ENCODE results near the gene REV3L.

Gene REV3L

GRCh38 chr6:111468329-111469012 lies 14.5 kb downstream of the REV3L start:
- DNase-seq = no peak

DNA sequence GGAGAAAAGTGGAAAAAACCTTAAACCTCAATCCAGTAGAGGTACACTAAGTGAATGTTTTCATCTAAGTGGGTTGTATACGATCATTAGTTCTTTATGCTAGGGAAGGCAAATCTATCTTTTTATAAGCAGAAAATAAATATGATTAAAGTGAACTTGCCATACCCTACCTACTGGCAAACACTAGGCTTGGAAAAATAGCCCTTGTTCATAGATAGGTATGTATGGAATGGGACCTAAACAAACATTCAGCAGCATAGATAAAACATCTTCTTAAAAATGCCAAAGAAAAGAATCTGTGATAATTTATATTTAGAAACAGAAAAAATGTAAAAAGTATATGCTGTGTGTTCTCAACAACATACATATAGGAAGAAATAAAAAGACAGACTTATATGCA lies 18.8 kb downstream of the REV3L start:
- no peak for DNase-seq

- no peak for DNase-seq
Measured at GRCh38 chr6:111462770-111463391, 20.1 kb downstream of the REV3L start.

DNA sequence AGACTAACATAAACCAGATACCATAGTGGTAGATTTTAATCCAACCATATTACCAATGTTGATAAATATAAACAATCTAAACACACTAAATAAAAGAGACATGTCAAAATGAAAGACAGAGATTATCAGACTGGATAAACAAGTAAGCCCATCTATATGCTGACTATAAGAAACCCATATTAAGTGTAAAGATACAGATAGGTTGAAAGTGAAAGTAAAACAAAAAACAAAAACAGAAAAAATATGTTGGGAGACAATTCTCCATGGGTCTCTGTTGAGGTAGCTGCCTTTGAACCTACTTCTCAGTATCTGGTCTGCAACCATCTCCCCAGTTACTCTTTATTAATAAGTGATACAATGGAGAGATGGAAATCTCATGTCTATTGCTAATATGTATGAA lies 21.2 kb downstream of the REV3L start:
- DNase-seq = no peak

- DNase-seq = no peak
Measured at GRCh38 chr6:111458670-111459232, 24.3 kb downstream of the REV3L start.

- DNase-seq = no peak
Measured at GRCh38 chr6:111456208-111456607, 26.8 kb downstream of the REV3L start.

DNA sequence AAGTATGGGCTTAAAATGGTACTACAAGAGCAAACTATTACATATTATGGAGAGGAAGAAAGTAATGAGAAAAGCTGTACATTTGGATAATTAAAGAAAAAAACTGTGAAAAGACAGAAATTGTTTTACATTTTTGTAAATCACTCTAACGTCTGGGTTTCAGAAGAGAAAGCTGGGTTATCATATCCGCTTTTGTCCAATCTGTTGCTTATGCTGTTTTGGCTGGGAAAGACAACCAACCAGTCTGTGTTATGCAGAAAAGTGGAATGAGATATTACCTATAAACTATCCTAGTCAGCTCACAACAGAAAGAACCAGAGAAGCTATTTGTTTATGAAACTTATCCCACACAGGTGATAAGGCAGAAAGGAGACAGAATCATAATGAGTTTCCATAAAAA lies 32.4 kb downstream of the REV3L start:
- DNase-seq = no peak

DNA sequence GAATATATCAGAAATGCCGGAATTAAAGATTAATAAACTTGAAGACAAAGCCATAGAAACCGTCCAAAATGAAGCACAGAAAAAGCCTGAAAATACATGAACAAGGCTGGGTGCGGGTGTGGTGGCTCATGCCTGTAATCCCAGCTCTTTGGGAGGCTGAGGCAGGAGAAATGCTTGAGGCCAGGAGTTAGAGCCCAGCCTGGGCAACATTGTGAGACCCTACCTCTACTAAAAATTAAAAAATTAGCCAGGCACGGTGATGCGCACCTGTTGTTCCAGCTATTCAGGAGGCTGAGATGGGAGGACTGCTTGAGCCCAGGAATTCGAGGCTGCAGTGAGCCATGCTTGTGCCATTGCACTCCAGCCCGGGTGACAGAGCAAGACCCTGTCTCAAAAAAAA lies 32.9 kb downstream of the REV3L start:
- no peak for DNase-seq

DNA sequence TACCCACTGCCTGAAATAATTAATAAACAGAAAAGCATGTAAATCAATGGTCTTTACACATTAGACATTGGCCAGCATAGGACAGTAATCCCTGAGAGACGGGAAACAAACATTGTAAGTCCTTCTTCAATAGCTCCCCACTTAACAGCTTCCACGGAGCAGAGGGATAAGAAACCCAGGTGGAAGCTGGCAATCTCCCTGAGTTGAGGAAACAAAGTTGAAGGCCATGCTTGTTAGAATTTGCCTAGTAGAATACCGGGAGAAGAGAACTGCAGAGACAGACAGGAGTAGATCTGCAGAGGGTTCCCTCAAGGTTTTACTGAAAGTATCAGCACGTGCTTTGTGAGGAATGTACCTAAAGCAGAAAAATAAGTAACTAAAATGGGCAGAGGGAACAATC lies 33.9 kb downstream of the REV3L start:
- DNase-seq = no peak

DNA sequence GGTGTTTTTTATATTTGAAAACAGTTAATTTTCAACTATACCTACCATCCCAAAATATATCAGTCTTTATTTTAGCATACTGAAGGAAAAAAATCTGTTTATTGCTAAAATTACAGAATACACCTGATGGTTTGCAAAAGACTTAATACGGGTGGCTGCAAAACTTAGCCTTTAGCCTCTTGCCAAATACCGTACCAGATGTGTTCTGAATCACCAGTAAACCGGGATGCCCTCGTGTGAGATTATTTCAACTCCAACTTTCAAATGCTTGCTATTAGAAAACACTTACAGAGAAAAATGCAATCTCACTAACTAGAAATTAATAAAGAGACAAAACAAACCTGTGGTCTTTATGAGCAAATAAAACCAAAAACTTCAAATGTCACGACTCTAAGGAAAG lies 36.0 kb downstream of the REV3L start:
- DNase-seq = no peak

DNA sequence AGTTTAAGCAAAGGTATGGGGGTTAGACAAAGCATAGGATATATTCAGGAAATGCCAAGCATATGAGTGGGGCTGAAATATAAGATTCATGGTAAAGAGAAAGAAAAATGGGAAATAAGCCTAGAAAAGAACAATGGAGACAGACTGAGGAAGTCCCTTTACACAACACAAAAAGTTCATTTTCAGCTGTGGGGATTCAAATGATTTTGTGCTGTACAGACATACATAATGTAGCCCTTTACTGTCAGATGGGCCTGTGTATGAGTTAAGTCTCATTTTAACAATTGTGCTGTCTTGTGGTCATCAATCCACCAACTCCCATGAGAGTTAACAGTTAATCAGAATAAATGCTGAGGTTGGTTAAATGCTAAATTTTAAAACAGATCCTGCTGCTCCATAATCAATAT lies 37.2 kb downstream of the REV3L start:
- DNase-seq = no peak

DNA sequence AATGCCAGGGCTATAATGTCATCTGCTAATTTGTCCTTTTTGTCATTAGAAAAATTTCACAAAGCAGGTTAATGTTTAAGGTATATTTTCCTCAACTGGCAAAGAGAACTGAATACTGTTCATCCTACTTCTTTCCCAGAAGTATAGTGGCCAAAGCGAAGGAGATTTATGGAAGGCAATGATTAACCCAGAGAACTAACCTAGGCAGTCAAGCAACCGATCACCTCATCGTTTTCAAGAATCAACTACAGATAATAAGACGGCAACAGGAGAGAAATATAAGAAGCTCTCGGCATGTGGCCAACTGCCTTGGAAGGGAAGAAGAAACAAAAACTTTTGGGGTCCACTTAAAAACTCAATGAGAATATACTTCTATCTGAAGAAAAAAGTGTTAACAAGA lies 38.2 kb downstream of the REV3L start:
- no peak for DNase-seq

DNA sequence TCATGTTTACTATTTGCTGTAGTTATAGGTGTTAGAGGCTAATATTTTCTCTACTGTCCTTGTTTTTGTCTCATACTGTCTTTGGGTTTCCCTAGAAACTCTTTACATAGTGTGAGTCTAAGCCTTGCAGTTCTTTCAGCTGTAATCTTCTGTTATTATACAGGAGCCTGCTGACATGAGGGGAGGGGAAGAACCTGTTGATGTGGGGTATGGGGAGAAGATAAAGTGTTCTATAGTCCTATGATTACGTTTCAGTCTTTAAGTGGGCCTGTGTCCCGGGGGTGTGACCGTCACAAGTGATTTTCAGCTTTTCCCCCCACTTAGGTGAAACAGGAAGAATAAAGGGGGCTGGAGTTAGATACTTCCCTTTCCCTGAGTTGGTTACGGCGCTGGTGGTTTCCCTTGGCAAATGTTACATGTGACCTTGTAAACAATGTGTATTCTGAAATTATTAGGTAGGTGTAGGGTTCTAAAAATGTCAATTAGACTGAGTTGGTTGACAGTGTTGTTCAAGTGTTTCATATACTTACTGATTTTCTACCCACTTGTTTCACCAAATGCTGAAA lies 41.3 kb downstream of the REV3L start:
- DNase-seq = no peak

- no peak for DNase-seq
Measured at GRCh38 chr6:111439171-111439570, 43.8 kb downstream of the REV3L start.

- DNase-seq = no peak
Measured at GRCh38 chr6:111437573-111437972, 45.4 kb downstream of the REV3L start.

- DNase-seq = no peak
Measured at GRCh38 chr6:111432511-111432910, 50.5 kb downstream of the REV3L start.

DNA sequence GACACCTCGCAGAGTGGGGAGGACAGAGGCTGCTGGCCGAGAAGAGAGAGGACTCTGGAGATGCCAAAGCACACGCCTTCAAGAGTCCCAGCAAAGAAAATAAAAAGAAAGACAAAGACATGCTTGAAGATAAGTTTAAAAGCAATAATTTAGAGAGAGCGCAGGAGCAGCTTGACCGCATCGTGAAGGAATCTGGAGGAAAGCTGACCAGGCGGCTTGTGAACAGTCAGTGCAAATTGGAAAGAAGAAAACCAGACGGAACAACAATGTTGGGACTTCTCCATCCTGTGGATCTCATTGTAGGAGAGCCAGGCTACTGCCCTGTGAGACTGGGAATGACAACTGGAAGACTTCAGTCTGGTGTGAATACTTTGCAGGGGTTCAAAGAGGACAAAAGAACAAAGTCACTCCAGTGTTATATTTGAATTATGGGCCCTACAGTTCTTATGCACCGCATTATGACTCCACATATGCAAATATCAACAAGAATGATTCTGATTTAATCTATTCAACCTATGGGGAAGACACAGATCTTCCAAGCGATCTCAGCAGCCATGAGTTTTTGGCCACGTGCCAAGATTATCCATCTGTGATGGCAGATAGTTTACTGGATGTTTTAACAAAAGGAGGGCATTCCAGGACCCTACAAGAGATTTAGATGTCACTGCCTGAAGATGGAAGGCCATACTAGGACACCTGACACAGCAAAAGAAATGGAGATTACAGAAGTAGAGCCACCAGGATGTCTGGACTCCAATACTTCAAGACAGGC lies 52.2 kb downstream of the REV3L start:
- no peak for DNase-seq

DNA sequence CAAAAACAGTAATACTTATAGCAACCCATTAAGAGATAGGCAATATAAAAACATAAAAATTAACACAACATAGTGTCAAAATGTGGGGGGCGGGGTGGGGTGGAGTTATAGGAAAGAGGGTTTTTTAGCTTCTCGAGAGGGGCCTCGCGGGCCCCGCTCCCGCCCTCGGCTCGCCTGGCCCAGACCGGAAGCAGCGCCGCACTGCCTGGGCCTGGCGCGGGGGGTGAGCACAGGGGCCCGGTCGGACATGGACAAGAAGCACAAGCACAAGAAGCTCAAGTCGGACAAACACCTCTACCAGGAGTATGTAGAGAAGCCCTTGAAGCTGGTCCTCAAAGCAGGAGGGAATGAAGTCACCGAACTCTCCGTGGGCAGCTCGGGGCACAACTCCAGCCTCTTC lies 53.4 kb downstream of the REV3L start:
- no peak for DNase-seq

GRCh38 chr6:111428811-111429210 lies 54.2 kb downstream of the REV3L start:
- no peak for DNase-seq

DNA sequence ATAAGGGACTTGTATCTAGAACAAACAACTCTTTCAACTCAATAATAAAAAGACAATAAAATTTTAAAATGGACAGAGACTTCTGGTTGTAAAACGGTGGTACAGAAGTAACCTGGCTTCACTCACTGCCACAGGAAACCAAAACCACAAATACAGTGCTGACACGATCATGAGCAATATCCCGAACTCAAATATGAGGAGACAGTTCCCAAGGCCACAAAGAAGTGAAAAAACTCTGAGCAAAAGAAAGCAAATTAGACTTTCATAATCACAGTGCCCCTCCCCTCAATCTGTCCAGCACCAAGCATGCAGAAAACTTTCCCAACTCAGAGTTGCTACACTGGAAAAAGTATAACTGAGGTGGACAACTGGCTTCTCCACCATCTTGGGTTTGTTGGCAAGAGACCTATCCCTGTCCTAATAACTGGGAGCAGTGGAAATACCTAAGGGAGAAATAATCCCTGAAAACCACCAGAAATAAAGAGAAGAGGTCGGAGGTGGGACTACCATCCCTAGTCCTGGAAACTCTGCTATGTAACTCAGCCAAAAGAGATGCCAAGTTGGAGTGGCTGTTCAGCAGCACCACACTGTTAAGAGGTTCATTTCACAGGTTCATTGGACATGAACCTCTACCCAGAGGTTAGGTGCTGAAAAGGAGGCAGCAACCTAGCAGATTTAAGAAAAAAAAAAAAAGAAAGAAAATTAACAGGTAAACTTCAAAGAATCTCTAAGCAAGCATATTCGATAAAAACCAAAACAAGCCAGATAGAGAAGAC lies 55.5 kb downstream of the REV3L start:
- DNase-seq = no peak

DNA sequence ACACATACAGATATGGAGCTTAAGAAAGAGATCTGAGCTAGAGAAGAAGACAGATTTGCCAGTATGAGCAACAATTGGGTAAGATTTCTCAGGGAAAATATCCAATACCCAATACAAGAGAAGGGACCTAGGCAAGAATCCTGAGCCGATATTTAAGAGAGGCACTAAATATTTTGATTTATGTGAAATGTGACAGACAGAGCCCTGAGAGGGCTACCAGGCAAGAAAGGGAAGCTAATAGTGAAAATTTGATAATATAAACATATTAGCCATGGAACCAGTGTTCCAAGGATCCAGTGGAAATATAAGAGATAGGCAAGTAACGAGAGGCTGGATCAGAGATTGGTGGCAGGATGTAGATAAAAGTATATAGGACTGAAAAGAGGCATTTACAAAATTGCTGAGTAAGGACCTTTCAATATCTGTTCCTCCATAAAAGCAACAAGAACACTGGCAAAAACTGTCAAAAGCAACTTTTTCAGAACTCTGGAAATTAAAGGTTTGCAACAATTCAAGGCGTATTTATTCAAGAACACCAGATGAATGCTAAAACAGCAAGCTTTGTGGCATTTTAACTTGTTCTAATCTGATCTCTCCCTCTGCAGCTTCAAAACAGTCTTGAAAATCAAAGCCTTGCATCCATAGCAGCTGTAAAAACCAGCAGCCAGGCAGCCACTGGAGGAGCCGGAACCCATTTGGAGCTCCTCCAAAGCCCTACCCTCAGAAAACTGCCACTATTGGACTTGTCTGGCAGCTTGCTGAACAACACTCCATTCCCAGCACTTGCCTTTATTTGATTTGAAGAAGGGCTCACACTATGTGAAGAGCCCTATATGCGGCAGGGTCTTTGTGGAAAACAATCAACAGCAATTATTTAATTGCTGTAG lies 58.8 kb downstream of the REV3L start:
- DNase-seq = peak; percentile 58

All from femur (tissue), 1 donor.